ENCODE results near the gene KIAA2012.

DNA sequence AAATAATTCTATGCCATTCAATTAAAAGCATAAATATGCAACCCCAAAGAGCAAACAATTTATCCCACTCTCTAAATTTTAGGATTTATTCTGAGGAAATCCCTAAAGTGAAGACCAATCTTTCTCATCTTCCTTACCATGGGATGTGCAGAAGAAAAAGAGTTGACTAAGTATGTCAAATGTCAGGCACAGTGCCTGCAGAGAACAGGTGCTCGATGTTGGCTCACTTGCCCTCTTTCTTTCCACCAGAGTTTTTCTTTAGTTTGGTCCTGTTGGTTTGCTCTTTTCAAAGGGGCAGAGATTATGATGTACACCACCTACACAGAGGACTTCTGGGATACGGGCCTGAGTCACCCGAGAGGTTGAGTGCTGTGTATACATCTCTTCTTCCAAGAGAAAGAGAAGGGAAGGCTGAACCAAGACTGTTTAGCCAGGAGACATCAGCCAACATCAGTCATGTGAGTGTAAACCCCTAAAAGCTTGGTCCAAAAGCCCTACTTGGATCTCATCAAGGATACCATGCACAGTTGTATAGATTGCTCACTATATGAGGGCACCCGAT lies 113.7 kb downstream of the KIAA2012 start:
- TF ChIP-seq POLR2A (IDR thresholded peaks at IDR 0.05; ENCODE audit: low read length) (no peak), GATA1 (IDR thresholded peaks at IDR 0.05; ENCODE audit: low read depth, low read length) (no peak)

All from erythroblast (primary cell).